WI38 (cell line): ENCODE results near the gene RAPGEF4.

ENCODE experiments used
- H3K4me3 ChIP-seq: 2 replicates; pipeline ENCODE4 v1.5.1; 2011; ENCODE audit warnings: low read depth, mild to moderate bottlenecking, control low read depth, low read length
- TF ChIP-seq, protein P1 (sequence below): IDR thresholded peaks from 2 replicates; pipeline ENCODE4 v1.5.1; 2012; ENCODE audit warnings: low read depth, mild to moderate bottlenecking, control low read depth, low read length

The RAPGEF4 gene

DNA sequence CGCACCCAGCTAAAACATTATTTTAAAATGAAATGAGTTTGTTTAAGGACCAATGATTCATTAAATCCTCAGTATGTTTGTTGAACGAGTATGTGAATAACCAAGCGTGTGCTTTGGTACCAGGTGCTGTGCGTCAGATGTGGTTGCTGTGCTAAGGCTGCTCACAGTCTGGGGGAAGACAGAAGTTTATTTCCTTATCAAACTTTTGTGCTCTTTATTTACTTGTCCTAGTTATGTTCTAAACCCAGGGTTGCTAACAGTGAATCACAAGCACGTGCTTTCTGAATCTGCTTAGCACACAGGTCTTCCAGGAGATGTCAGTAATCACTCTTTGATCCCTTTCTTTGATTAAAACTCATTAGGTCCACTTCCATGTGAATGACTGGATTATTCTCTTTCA lies 37.0 kb downstream of the RAPGEF4 start:
- TF ChIP-seq, protein P1, sequence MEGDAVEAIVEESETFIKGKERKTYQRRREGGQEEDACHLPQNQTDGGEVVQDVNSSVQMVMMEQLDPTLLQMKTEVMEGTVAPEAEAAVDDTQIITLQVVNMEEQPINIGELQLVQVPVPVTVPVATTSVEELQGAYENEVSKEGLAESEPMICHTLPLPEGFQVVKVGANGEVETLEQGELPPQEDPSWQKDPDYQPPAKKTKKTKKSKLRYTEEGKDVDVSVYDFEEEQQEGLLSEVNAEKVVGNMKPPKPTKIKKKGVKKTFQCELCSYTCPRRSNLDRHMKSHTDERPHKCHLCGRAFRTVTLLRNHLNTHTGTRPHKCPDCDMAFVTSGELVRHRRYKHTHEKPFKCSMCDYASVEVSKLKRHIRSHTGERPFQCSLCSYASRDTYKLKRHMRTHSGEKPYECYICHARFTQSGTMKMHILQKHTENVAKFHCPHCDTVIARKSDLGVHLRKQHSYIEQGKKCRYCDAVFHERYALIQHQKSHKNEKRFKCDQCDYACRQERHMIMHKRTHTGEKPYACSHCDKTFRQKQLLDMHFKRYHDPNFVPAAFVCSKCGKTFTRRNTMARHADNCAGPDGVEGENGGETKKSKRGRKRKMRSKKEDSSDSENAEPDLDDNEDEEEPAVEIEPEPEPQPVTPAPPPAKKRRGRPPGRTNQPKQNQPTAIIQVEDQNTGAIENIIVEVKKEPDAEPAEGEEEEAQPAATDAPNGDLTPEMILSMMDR = no peak
- H3K4me3 ChIP-seq = no peak overlapping the region

DNA sequence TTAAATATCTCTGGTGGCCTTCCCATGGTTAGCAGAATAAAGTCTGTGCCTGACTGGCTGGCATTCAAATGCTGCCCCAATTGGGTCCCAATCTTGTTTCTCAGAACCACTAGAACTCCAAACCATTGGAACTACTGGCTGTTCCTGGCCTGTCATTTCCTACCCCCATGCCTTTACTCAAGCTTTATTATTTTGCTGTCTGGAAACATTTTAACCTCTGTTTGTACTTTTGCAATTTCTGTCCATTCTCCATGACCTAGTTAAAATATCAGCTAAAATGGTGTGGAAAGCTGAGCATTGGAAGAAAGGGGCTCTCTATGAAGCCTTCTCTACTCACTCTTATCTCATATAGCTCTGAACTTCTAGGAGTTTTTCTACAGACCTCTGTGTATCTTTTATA lies 38.7 kb downstream of the RAPGEF4 start:
- H3K4me3 ChIP-seq = no peak overlapping the region
- TF ChIP-seq, protein P1 = no peak

DNA sequence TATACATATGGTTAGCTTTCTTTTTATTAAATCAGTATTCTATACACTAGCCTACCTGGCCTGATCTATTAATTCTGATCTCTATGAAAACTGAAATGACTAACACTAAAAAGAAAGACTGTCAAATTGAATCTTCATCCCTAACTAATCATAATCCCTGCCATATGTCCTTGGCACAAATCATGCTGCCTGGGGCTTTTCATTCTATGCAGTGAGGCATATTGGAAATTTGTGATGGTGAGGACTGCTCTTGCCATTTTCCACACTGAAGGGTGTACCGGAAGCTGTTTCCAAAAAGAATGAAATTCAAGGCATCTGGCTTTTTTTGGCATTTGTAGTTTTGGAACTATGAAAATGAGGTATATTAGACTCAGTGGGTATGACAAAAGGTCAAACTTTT lies 39.7 kb downstream of the RAPGEF4 start:
- H3K4me3 ChIP-seq = no peak overlapping the region
- TF ChIP-seq, protein P1 = no peak

DNA sequence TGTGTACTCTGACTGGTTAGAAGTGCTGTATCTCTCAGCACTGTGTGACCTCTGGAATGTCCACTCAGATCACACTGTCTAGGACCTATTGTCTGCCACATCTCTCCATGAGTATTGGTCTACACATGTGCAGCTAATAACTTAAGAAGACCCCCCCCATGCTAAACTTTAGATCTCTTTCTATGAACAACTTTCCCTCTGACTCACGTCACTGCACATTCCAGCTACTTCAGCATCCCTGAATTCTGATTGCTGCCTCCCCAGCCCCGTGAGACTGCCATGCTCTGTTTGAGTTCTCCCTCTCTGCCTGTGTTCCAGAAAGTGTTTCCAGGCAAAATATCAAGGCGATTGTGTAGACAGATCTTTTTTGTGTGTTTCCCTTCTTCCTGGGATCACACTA lies 41.8 kb downstream of the RAPGEF4 start:
- no peak overlapping the region for H3K4me3 ChIP-seq
- TF ChIP-seq, protein P1 = no peak

DNA sequence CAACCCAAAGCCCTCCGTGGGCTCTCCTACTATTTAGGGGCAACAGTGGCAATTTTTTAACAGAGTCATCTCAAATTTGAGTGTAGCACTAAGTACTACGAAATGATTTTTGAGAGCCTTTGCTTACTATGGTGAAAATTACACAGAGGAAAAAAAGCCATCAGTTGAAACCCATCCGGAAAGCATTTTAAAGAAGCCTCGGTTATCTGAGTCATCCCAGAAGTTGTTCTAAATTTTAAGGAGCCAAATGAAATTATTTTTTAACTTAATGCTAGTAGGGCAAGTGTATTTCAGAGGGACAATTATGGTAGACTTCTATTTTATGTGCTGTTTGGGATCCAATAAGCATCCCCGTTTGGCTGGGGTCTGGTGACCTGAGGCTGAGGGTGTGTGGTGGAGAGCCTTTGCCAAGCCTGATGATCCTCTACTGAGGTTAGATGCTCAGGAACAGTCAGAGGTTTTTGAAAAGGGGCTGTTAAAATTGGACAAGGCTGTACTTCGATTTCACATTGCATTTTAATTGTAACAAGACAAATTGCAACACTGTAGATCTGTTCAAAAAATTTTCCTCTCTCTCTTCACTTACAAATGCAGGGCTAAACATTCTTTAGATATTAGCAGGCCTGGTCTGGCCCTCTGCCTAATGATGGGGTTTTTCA lies 47.0 kb downstream of the RAPGEF4 start:
- no peak overlapping the region; the same call in 1 of the 2 replicates for H3K4me3 ChIP-seq
- TF ChIP-seq, protein P1 = no peak

DNA sequence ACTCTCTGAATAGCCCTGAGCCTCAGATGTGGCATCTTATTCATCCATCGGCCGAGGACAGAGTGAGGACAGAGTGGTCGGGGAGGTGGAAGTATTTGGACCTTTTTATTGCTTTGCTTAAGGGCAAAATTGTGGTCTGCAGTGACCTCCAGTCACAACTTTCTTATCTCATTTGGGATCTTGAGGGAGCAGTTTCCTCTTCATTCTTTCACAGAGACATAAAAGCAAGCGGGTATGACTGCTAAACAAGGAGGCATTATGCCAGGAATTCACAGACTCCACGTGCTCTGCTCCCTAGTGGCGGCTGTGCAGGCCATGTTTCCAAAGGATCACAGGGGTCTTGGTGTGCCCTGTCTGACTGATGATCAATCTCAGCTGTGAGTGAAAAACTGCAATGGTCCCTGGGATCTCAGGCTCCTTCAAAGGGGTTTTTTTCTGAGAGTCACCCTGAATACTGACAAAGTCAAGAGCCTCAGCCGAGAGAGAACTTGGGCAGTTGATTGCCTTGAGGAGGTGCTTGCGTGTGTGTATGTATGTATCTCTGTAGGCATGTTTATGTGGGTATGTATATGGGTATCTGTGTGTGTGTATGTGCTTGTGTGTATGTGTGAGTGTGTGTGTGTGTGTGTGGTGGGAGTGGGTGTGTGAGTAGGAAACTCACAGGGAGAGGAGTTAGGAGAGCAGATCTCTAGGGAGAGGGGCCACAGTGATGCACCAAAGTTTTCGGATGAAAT lies 47.7 kb downstream of the RAPGEF4 start:
- TF ChIP-seq, protein P1 = peak; percentile 21; the same call in 1 of the 2 replicates
- H3K4me3 ChIP-seq = peak overlapping the region; percentile 23; the same call in 1 of the 2 replicates

DNA sequence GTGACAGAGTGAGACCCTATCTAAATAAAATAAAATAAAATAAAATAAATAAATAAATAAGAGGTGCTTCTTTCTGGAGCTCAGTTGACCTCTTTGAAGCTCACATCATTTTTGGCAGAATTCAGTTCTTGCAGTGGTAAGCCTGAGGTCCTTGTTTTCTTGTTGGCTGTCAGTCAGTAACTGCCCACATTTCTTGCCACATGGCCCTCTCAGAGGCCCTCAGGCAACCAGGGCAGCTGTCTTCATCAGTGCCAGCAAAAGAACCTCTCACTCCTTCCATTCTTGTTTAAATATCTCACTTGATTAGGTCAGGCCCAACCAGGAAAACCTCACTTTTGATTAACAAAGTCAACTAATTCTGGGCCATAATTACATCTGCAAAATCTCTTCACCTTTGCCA lies 53.2 kb downstream of the RAPGEF4 start:
- TF ChIP-seq, protein P1 = no peak
- H3K4me3 ChIP-seq = no peak overlapping the region
